Measurements from ENCODE around the gene RAB2B. TPM values are rescaled to one million over a fixed set of nuclear protein-coding genes. Genes with fewer than 3 reads are reported as not detected.

RAB2B gene
- total and polyA plus RNA-seq, 7 donors, result 3.6 to 11.1 (median 6.3) TPM

DNA sequence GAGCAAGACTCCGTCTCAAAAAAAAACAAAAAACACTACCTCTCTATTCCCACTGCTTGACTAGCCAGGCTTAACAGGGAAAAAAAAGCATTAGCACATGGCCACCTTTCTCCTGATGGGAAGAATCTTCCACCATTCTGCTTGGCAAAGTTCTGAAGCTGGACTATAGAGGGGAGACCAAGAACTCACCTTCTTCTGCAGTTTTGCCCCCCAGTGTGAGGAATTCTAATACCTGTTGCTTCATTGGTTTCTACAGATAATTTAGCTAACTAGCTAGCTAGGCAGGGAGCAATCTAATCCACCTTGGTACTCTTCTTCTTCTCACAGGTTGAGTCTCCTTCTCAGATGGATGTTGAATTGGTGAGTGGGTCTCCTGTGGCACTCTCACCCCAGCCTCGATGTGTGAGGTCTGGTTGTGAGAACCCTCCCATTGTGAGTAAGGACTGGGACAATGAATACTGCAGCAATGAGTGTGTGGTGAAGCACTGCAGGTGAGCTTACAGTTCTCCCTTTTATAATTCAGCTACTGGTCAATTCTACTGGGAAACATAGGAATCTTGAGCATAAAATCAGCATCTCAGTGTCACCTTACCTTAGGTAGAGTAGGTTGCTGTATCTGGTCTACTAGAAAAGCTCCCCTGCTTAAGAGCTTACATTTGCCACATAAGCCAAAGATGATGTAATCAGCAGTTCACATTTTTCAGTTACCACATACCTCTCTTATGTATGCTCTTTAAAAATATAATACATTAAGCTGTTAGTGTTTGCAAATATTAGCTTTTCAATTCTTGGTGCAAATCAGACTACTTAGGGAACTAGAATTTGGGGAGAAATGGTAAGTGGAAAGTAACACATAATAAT is 18.4 kb upstream of the RAB2B start:
- no peak overlapping the region for H3K27ac ChIP-seq
- no peaks in the 10 kb centered on the region for H3K27me3 ChIP-seq (ENCODE audit: insufficient read depth in 3 of 3, low read length in 2 of 3)
- intact Hi-C loops (cut with DNase I), result loop anchor here in 1 of 2 donors (5.0 kb wide), 1 partner anchor 62 kb away; no protein-coding TSS in a partner anchor
- no peaks in the 10 kb centered on the region for H3K9me3 ChIP-seq
- no peak overlapping the region for H3K4me3 ChIP-seq
- no peaks in the 10 kb centered on the region for H3K4me1 ChIP-seq
- DNase-seq, result no peak
- WGBS, 3 donors, result 59 to 94% (median 81%) methylated on average over 2 of the region's 2 CpGs
- peaks cover 24 to 100% of the 10 kb centered on the region in 2 donors for H3K36me3 ChIP-seq (ENCODE audit: insufficient read depth in 1 of 2, low read depth in 1 of 2)
- TF ChIP-seq, protein P1, sequence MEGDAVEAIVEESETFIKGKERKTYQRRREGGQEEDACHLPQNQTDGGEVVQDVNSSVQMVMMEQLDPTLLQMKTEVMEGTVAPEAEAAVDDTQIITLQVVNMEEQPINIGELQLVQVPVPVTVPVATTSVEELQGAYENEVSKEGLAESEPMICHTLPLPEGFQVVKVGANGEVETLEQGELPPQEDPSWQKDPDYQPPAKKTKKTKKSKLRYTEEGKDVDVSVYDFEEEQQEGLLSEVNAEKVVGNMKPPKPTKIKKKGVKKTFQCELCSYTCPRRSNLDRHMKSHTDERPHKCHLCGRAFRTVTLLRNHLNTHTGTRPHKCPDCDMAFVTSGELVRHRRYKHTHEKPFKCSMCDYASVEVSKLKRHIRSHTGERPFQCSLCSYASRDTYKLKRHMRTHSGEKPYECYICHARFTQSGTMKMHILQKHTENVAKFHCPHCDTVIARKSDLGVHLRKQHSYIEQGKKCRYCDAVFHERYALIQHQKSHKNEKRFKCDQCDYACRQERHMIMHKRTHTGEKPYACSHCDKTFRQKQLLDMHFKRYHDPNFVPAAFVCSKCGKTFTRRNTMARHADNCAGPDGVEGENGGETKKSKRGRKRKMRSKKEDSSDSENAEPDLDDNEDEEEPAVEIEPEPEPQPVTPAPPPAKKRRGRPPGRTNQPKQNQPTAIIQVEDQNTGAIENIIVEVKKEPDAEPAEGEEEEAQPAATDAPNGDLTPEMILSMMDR (IDR thresholded peaks at IDR 0.05), result no peak
- ATAC-seq, result no peak

DNA sequence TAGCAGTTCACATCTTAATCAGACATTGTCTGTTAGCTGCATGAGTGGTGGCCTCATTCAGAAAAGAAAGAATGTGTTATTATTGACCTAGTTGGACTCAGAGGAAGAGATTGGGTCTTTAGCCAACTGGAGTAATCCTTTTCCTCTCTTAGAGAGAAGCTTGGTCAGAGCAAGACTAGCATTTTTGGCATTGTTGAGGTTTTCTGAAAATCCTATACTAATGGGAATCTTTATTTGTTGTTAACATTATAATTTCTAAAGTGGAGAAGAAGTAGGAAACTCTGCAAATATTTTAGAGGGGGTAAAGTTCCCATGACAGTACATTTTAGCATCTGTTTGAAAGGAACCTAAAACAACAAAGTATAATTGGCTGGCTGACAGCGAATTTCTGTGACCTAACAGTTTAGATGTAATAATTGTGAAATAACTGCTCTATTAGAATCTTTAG is 9.9 kb upstream of the RAB2B start:
- Histone ChIP-seq H3K36me3 (ENCODE audit: insufficient read depth in 1 of 2, low read depth in 1 of 2) (peaks cover 7 to 68% of the 10 kb centered on the region in 2 donors), H3K4me1 (no peaks in the 10 kb centered on the region), H3K27me3 (ENCODE audit: insufficient read depth in 3 of 3, low read length in 2 of 3) (no peaks in the 10 kb centered on the region), H3K9me3 (no peaks in the 10 kb centered on the region), H3K27ac (no peak overlapping the region), H3K4me3 (no peak overlapping the region)
- intact Hi-C loops (cut with DNase I), result no loop called here
- DNase-seq (no peak), ATAC-seq (no peak)
- WGBS, 3 donors, result 81 to 88% (median 87%) methylated on average over 1 of the region's 1 CpG
- TF ChIP-seq, protein P1 (IDR thresholded peaks at IDR 0.05), result no peak

DNA sequence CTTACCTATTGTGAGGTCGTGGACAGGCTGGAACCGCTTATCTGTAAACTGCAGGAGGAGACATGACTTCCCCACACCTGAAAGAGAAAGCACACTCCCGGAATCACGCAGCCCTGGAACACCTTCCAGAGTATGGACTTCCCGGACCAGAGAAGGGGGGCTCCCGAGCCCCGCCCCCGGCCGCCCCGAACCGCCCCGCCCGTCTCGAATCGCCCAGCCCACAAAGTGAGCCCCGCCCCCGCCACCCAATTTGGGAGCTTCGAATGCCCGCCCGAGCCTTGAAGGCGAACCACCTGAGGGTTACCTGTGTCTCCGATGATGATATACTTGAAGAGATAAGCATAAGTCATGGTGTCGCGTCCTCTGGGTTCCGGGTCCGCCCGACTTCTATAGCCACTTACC is 235 bp downstream of the RAB2B start:
- intact Hi-C loops (cut with DNase I), result loop anchor here (1.0 to 10.0 kb wide), 6 partner anchors 20 to 94 kb away; partner anchors contain the start of genes METTL3 (in 2 of the 2), SUPT16H (in 2 of the 2) and CHD8 (in 1 of the 2)
- H3K36me3 ChIP-seq (ENCODE audit: insufficient read depth in 1 of 2, low read depth in 1 of 2), result peaks cover 2 to 42% of the 10 kb centered on the region in 2 donors
- H3K27me3 ChIP-seq (ENCODE audit: insufficient read depth in 3 of 3, low read length in 2 of 3), result no peaks in the 10 kb centered on the region
- DNase-seq (peak; percentile 88 to 91), ATAC-seq (peak; percentile 77 to 86 (median 83))
- peak overlapping the region; percentile 93 for H3K4me3 ChIP-seq
- TF ChIP-seq, protein P1 (IDR thresholded peaks at IDR 0.05), result no peak
- H3K27ac ChIP-seq, result peak overlapping the region; percentile 92
- peaks cover 15% of the 10 kb centered on the region for H3K4me1 ChIP-seq
- WGBS, 3 donors, result 1 to 2% (median 1%) methylated on average over 23 to 27 of the region's 27 CpGs
- no peaks in the 10 kb centered on the region for H3K9me3 ChIP-seq

DNA sequence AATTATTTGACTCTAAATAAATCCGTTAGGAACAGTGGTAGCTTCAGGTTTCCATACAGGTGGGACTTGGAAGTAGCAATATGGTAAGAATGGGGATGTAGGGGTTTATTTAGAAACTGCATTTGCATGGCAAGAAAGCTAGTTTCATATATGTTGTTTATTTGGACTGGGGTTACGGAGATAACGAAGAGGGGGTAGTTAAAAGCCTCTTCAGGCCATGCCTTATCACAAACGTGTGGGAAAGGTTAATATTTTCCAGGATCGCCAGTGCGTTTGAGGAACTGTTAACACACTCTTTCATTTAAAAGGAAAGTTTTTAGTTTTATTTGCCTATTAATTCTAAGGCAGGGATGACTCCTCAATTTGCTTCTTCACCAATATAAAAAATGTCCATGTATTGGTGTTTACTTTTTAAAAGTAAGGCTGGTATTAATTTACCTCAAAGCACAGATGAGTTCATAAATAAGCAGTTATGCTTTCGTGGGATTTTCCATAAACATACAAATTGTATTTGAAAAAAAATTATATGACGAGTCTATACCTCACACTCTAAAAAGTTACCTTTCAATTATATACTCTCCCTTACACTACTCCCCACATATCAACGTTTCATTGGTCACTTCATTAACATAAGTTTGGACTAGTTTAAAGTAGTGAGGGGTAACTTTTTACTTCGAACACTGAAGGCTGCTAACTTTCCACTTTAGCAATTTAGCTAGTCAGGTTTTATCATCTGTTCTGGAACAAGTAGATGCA is 814 bp downstream of the RAB2B start:
- peak overlapping the region; percentile 93 for H3K4me3 ChIP-seq
- no peaks in the 10 kb centered on the region for H3K9me3 ChIP-seq
- H3K4me1 ChIP-seq, result peaks cover 15% of the 10 kb centered on the region
- peaks cover 2 to 40% of the 10 kb centered on the region in 2 donors for H3K36me3 ChIP-seq (ENCODE audit: insufficient read depth in 1 of 2, low read depth in 1 of 2)
- DNase-seq (no peak), ATAC-seq (no peak)
- 45 to 50% (median 47%) methylated on average over 10 of the region's 10 CpGs for WGBS, 3 donors
- H3K27me3 ChIP-seq (ENCODE audit: insufficient read depth in 3 of 3, low read length in 2 of 3), result no peaks in the 10 kb centered on the region
- intact Hi-C loops (cut with DNase I), result loop anchor here (1.0 to 10.0 kb wide), 6 partner anchors 20 to 94 kb away; partner anchors contain the start of genes METTL3 (in 2 of the 2), SUPT16H (in 2 of the 2) and CHD8 (in 1 of the 2)
- peak overlapping the region; percentile 92 for H3K27ac ChIP-seq
- TF ChIP-seq, protein P1 (IDR thresholded peaks at IDR 0.05), result no peak

Data from psoas muscle (tissue), 8 donors.